ENCODE measurements around the gene GPR132.

GRCh38 chr14:105056303-105056831 lies 8.9 kb downstream of the GPR132 start:
- TF ChIP-seq POLR2A (IDR thresholded peaks at IDR 0.05; ENCODE audit: low read length) (no peak), GATA1 (IDR thresholded peaks at IDR 0.05; ENCODE audit: low read depth, low read length) (no peak)

All from erythroblast (primary cell).